HEK293 (cell line): ENCODE measurements around the gene EDEM3.

Source experiments
- CTCF ChIA-PET: fragments of 350-600 bp; formaldehyde crosslinking; extraction: SDS; loops from one replicate; lab custom pipeline; 2021; ENCODE audit warnings: antibody characterized with exemption; lab: Yijun Ruan, JAX
- POLR2A ChIA-PET: fragments of 300-600 bp; formaldehyde crosslinking; extraction: SDS; loops from one replicate; lab custom pipeline; 2020; ENCODE audit warnings: antibody characterized with exemption, inconsistent platforms; lab: Yijun Ruan, JAX
- H3K27ac ChIP-seq: fragments of 200-500 bp; sonication (Bioruptor generic); 2 replicates; pipeline ENCODE4 v1.5.1; 2014; ENCODE audit warnings: low read depth, low read length, control low read depth, inconsistent platforms; ENCODE audit errors: extremely low read depth
- H3K36me3 ChIP-seq, 2 experiments: fragments of 200-500 bp in 1 of 2; sonication (Bioruptor generic) in 1 of 2; 1 replicate in 1 of 2; 2 replicates in 1 of 2; pipeline ENCODE4 v1.5.1; 2014 to 2017; ENCODE audit warnings: inconsistent platforms in 2 of 2, low read length in 2 of 2; ENCODE audit not compliant: control insufficient read depth in 2 of 2, insufficient read depth in 1 of 2
- H3K4me1 ChIP-seq: fragments of 200-500 bp; sonication (Bioruptor generic); 2 replicates; pipeline ENCODE4 v1.5.1; 2014; ENCODE audit warnings: mild to moderate bottlenecking, low read length, inconsistent platforms; ENCODE audit not compliant: control insufficient read depth, insufficient read depth
- H3K4me3 ChIP-seq: 2 replicates; pipeline ENCODE4 v1.5.1; 2011; ENCODE audit warnings: low read depth, mild to moderate bottlenecking, control low read depth, low read length, moderate library complexity
- H3K9me3 ChIP-seq: fragments of 200-500 bp; sonication (Bioruptor generic); 2 replicates; pipeline ENCODE4 v1.5.1; 2014; ENCODE audit warnings: low read depth, low read length, inconsistent platforms; ENCODE audit not compliant: control insufficient read depth, insufficient read depth
- CTCF ChIP-seq: fragments of 450-650 bp; formaldehyde crosslinking; IDR thresholded peaks from 2 replicates; pipeline ENCODE4 v1.5.1; 2016; ENCODE audit warnings: missing biosample characterization, missing genetic modification characterization
- INSM2 ChIP-seq: fragments of 450-650 bp; formaldehyde crosslinking; IDR thresholded peaks from 2 replicates; pipeline ENCODE4 v1.5.1; 2016; ENCODE audit warnings: missing biosample characterization, missing genetic modification characterization
- KLF17 ChIP-seq: fragments of 450-650 bp; formaldehyde crosslinking; IDR thresholded peaks from 2 replicates; pipeline ENCODE4 v1.5.1; 2016; ENCODE audit warnings: missing biosample characterization, missing genetic modification characterization
- PBX3 ChIP-seq: sonication (generic); formaldehyde crosslinking; IDR thresholded peaks from 2 replicates; pipeline ENCODE4 v1.8.1; 2022; ENCODE audit warnings: mild to moderate bottlenecking, moderate library complexity, missing genetic modification reagents
- REST ChIP-seq: fragments of 450-650 bp; formaldehyde crosslinking; IDR thresholded peaks from 2 replicates; pipeline ENCODE4 v1.5.1; 2016; ENCODE audit warnings: missing biosample characterization, missing genetic modification characterization
- ZBTB49 ChIP-seq: fragments of 450-650 bp; formaldehyde crosslinking; IDR thresholded peaks from 2 replicates; pipeline ENCODE4 v1.5.1; 2016; ENCODE audit warnings: missing biosample characterization, missing genetic modification characterization, low read depth
- ZFHX2 ChIP-seq: fragments of 450-650 bp; formaldehyde crosslinking; conservative IDR thresholded peaks from 2 replicates; pipeline ENCODE4 v1.5.1; 2016; ENCODE audit warnings: missing biosample characterization, missing genetic modification characterization
- ZNF133 ChIP-seq: fragments of 450-650 bp; formaldehyde crosslinking; IDR thresholded peaks from 2 replicates; pipeline ENCODE4 v1.5.1; 2016; ENCODE audit warnings: missing biosample characterization, missing genetic modification characterization
- ZNF169 ChIP-seq: fragments of 450-650 bp; formaldehyde crosslinking; IDR thresholded peaks from 2 replicates; pipeline ENCODE4 v1.5.1; 2016; ENCODE audit warnings: missing biosample characterization, missing genetic modification characterization
- ZNF248 ChIP-seq: fragments of 450-650 bp; formaldehyde crosslinking; IDR thresholded peaks from 2 replicates; pipeline ENCODE4 v1.5.1; 2017; ENCODE audit warnings: missing biosample characterization, missing genetic modification characterization
- ZNF26 ChIP-seq: fragments of 450-650 bp; formaldehyde crosslinking; IDR thresholded peaks from 2 replicates; pipeline ENCODE4 v1.5.1; 2016; ENCODE audit warnings: missing biosample characterization, missing genetic modification characterization
- ZNF280D ChIP-seq: fragments of 450-650 bp; formaldehyde crosslinking; IDR thresholded peaks from 2 replicates; pipeline ENCODE4 v1.5.1; 2016; ENCODE audit warnings: missing biosample characterization, missing genetic modification characterization
- ZNF416 ChIP-seq: fragments of 450-650 bp; formaldehyde crosslinking; IDR thresholded peaks from 2 replicates; pipeline ENCODE4 v1.5.1; 2016; ENCODE audit warnings: missing biosample characterization, missing genetic modification characterization
- ZNF433 ChIP-seq: fragments of 450-650 bp; formaldehyde crosslinking; IDR thresholded peaks from 2 replicates; pipeline ENCODE4 v1.5.1; 2016; ENCODE audit warnings: missing biosample characterization, missing genetic modification characterization, low read depth
- ZNF521 ChIP-seq: fragments of 450-650 bp; formaldehyde crosslinking; IDR thresholded peaks from 2 replicates; pipeline ENCODE4 v1.5.1; 2017; ENCODE audit warnings: missing biosample characterization, mild to moderate bottlenecking, missing genetic modification characterization
- ZNF623 ChIP-seq: fragments of 450-650 bp; formaldehyde crosslinking; IDR thresholded peaks from 2 replicates; pipeline ENCODE4 v1.5.1; 2016; ENCODE audit warnings: missing biosample characterization, missing genetic modification characterization
- ZNF677 ChIP-seq: fragments of 450-650 bp; IDR thresholded peaks from 2 replicates; pipeline ENCODE4 v1.5.0; 2018; ENCODE audit warnings: missing biosample characterization, mild to moderate bottlenecking, missing genetic modification characterization, moderate library complexity
- ZNF76 ChIP-seq: fragments of 450-650 bp; formaldehyde crosslinking; IDR thresholded peaks from 2 replicates; pipeline ENCODE4; 2016; ENCODE audit warnings: low read depth, missing biosample characterization, missing genetic modification characterization, borderline replicate concordance
- ZSCAN16 ChIP-seq: fragments of 450-650 bp; formaldehyde crosslinking; IDR thresholded peaks from 2 replicates; pipeline ENCODE4 v1.5.1; 2016; ENCODE audit warnings: missing biosample characterization, missing genetic modification characterization

Gene EDEM3

GRCh38 chr1:184757891-184758290 lies 3.2 kb upstream of the EDEM3 start (continued):
- TF ChIP-seq INSM2 (no peak), ZNF280D (tag by site-specific recombination) (no peak), ZNF433 (no peak), ZNF26 (no peak)
- TF ChIP-seq, all 188 proteins: peak for 0

GRCh38 chr1:184757406-184757805 lies 2.7 kb upstream of the EDEM3 start:
- TF ChIP-seq ZNF623 (tag by site-specific recombination) (no peak), ZNF248 (tag by site-specific recombination) (no peak), ZNF416 (tag by site-specific recombination) (no peak), PBX3 (CRISPR knock-in tag) (no peak), ZBTB49 (tag by site-specific recombination) (no peak), CTCF (tag by site-specific recombination) (no peak), ZNF521 (no peak), ZNF76 (tag by site-specific recombination) (no peak), ZNF133 (tag by site-specific recombination) (no peak), ZNF677 (tag by site-specific recombination) (no peak), ZNF169 (tag by site-specific recombination) (no peak), ZFHX2 (tag by site-specific recombination) (no peak), REST (tag by site-specific recombination) (no peak), KLF17 (tag by site-specific recombination) (no peak), ZSCAN16 (tag by site-specific recombination) (no peak)
- POLR2A ChIA-PET = no interaction called here
- Histone ChIP-seq H3K9me3 (no peaks in the 10 kb centered on the region), H3K4me3 (no peak overlapping the region), H3K4me1 (peaks cover 3% of the 10 kb centered on the region; the same call in 1 of the 2 replicates), H3K27ac (no peak overlapping the region), H3K36me3 (no peaks in the 10 kb centered on the region)
- CTCF ChIA-PET = no interaction called here
